Fibroblast of the conjunctiva (primary cell): ENCODE results near the gene EXOC7.

Experiments
- DNase-seq: peaks from one replicate; pipeline ENCODE4 v3.0.0-alpha.2; 2010; ENCODE audit warnings: low read depth

Gene EXOC7

DNA sequence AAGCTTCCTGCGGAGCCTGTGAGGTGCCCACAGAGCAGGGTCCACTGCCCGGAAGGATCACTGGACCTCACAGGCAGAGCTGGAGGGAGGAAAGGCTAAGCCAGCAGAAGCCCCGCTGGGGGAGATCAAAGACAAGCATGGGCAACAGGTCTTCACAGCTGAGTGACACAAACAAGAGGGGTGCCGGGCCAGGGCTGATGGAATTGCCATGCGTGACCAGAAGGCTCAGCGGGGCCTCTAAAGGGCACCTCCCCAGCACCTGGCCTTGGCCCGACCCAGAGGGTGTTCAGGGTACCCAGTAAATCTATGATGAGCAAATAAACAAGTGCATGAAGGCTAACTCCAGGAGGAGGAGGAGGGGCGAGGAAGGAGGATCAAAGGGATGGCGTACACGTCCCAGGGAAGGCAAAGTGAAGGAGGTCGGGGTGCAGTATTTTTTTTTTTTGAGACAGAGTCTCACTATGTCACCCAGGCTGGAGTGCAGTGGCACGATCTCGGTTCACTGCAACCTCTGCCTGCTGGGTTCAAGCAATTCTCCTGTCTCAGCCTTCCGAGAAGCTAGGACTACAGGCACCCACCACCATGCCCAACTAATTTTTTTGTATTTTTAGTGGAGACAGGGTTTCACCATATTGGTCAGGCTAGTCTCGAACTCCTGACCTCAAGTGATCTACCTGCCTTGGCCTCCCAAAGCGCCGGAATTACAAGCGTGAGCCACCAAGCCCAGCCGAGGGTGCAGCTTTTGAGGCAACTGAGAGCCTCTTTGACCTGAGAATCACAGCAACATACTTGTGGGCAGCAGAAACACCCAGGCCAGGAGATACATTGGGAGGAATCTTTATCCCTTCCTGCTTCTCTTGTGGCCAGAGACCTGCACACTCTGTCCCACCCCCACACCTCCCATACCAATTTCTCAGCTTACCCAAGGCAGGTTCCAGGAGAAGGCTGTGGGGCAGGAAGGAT lies 16.1 kb upstream of the EXOC7 start:
- DNase-seq = no peak

DNA sequence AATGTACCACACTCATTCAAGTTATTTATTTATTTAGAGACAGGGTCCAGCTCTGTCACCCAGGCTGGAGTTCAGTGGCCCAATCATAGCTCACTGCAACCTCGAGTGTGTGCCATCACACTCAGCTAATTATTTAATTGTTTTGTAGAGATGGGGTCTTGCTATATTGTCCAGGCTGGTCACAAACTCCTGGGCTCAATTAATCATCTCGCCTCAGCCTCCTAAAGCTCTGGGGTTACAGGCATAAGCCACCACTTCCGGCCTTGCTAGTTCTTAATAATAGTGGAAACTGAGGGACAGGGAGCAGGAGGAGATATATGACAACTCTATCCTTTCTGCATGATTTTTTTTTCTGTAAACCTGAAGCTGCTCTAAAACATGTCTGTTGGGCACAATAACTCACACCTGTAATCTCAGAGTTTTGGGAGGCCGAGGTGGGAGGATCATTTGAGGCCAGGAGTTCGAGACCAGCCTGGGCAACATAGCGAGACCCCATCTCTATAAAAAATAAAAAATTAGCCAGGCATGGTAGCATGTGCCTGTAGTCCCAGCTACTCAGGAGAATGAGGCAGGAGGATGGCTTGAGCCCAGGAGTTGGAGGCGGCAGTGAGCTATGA lies 11.7 kb upstream of the EXOC7 start:
- DNase-seq = no peak

DNA sequence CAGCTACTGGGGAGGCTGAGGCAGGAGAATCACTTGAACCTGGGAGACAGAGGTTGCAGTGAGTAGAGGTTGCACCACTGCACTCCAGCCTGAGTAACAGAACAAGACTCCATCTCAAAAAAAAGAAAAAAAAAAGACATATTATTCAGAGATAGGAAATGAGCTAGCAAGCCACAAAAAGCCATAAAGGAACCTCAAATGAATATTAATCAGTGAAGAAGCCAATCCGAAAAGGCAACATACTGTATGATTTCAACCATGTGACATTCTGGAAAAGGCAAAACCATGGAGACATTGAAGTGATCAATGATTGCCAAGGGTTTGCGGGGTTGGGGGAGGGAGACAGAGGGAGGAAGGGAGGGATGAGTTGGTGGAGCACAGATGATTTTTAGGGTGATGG lies 8.4 kb upstream of the EXOC7 start:
- DNase-seq = no peak

DNA sequence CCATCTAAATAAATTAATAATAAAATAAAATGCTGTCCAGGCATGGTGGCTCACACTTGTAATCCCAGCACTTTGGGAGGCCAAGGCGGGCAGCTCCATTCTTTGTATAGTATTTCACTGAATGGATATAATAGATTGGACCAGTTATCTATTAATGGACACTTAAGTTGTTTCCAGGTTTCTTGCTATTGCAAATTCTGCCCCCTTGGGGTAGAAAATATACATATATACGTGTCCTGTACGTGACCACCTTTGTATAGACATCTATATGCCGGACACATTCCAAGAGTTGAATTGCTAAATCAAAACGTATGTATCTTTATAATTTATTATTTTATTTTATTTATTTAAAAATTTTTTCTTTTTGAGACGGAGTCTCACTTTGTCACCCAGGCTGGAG lies 3.9 kb upstream of the EXOC7 start:
- no peak for DNase-seq

DNA sequence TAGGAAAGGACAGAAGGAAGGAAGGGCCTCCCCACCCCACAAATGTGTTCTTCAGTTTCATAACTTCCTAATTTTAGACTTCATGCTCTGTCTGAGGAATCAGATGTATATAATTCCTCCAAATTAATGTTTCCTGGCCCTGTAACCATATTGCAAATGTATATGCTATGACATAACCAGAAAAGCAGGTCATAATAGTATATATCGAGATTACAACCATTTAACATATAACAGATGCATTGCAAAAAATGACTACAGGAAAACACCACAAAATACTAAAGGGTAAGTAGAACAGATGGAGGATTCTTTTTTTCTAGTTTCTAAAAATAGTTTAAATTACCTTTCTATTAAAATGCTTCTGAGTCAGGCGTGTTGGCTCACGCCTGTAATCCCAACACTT lies 3.1 kb upstream of the EXOC7 start:
- DNase-seq = no peak

DNA sequence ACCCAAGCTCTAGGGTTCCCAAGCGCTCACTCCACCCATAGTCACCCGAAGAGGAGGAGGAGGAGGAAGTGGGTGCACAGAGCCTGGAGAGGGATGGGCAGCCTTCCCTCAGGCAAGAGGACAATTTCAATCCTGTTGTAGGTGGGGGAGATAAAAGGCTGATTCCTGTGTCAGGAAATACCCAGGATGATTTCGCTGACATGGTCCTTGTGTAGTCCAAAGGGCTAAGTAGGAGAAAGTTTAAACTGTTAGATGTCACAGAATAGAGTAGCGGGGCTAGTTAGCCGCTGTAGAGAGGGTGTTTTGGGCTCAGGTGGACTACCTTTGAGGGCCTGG lies 1.3 kb upstream of the EXOC7 start:
- DNase-seq = no peak

DNA sequence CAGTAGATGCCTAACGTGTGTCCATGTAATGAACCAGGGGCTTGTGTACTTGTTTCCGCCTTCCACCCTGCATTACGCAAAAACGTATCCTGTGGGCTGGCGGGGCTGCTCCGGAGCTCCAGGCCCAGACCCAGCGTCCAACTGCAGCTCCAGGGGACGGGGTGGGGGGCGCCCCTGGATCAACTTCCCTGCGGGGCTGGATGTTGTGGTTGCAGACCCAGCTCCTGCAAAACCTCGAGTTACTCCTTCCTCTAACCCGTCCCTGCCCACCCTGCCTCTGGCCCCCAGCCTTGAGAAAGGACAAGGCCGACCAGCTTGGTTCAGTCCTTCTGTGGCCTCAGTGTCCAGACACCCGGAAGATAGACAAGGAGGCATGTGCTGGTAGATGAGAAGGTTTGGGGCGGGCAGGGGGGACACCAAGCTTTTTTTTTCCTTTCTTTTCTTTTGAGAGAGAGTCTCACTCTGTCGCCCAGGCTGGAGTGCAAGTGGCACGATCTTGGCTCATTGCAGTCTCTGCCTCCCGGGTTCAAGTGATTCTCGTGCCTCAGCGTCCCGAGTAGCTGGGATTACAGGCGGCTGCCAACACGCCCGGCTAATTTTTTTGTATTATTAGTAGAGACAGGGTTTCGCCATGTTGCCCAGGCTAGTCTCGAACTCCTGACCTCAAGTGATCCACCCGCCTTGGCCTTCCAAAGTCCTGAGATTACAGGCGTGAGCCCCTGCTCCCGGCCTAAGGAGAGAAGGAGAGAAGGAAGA lies 731 bp upstream of the EXOC7 start:
- no peak for DNase-seq

DNA sequence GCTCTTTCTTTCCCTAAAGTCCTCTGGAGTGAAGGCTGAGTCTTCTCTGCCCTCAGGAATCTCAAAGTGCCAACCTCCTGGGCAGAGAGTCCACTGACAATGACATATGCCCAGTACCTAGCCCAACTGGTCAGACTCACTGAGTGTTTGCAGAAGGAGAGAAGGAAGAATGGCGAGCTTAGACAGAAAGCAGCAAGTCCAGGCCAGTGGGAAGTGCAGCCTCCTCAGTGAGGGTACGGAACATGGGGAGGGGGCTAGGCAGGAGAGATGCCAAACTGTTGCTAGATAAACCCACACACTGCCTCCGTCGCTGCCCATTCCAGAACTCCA lies 678 bp downstream of the EXOC7 start:
- no peak for DNase-seq

DNA sequence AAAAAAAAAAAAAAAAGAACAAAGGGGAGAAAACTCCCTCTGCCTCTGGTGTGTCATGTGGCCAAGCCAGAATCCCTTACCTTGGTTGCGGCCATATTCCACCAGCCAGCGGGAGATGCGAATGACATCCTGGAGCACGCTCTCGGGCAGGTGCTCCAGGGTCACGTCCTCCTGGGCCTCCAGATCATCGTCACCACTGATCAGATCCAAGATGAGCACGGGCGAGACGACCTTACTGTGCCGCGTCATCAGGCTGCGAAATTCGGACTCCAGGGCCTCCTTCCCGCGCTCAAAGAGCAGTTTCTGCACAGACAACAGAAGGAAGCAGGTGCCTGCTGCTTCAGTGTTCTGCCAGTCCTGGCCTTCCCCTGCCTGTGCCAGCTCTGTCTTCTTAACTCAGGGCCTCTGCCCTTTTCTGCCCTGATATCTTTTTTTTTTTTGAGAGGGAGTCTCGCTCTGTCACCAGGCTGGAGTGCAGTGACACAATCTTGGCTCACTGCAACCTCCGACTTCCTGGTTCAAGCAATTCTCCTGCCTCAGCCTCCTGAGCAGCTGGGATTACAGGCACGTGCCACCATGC lies 5.8 kb downstream of the EXOC7 start:
- DNase-seq = no peak

DNA sequence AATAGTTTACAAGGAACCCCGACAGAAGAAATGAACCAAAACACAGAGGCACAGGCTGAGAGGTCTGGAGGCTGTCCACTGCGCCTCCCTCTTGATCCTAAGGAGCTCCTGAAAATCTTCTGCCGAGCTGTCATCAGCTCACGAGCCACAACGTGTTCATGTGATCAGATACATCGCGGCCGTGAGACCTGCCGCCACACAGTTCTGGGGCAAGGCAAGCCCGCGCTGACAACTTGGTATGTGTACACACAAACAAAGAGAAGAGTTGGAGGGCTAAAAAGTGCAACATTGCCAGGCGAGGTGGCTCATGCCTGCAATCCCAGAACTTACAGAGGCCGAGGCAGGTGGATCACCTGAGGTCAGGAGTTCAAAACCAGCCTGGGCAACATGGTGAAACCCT lies 7.6 kb downstream of the EXOC7 start:
- DNase-seq = no peak

DNA sequence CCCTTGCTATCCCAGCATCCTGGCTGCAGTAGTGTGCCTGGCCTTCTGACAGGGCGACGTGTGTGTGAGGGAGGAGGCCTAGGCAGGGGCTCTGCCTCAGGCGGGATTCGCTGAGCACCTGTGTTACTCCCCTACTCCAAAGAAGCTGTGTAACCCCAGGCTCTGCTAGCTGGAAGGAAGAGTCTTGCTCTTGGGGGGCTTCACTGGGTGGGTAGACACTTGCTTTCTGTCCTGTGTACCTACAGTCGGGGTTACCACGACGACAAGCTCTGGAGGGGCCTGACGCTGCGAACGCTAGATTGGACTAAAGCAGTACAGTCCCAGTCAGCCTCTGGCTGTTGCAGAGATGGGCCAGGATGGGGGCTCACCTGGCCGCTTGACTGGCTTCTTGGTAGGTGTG lies 9.5 kb downstream of the EXOC7 start:
- DNase-seq = no peak

DNA sequence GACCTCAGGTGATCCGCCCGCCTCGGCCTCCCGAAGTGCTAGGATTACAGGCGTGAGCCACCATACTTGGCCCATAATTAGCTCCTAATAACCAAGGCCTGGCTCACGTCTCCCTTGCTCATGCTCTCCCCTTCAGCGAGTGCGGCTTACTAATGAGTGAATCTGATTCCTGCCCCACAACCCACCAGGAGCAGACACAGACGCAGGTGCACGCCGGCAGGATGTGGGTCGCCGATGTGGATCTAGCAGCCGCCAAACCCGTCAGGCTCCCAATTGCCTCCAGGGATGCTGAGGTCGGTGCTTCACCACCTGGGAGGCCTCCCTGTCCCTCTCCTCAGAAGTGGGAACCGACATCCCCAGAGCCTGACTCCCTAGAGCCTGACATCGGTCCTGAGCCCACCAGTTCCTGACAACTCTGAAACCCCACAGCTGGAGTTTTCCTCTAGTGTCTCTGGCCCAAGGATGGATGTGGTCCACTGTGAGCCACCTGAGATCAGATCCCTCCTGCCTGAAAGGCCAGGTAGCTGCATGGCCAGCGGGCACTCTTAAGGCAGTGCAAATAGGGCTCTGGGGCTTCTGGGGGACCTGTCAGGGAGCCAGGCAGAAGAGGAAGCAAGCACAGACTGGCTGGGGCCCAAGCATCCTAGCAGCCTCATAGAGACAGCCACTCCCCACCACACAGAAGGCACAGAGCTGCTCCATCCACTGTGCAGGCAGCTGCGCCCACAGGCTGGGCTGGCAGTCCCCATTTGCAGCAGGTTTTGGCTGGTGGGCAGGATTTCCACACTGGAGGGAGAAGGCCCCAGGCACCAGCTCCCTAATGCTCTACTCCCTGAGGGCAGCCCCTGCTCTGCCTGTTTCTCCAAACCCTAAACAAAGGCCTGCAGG lies 10.8 kb downstream of the EXOC7 start:
- DNase-seq = no peak

DNA sequence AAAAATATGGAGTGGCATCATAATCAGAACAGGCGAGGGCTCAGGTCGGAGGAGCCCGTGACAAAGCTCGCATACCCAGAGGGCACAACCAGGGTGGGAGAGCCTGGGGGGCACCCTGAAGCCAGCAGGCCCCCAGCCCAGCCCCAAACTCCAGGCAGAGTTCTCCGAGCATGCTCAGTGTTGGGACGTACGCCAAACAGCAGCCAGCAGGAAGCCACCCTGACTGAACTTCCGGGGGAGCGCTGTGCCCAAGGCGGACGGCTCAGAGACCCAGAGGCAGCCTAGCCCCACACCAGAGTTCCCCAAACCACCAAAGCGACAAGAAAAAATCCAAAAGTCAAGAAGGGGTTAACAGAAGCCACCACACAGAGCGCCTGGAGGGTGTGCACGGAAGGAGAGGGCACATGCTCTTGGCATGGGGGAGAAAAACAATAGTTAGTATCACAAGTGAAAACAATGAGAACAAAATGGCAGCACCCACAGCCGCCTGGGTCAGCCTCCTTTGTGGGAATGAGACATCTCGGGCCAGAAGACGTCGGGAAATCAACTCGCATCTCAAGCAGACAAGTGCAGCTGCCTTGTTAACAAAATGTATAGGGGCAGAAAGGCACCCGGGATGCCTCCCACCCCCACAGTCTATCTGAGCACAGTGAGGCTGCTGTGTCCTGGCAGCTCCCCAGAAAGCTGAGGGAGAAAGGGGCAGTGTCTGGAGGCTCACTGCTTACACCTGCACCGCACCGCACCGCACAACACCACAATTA lies 11.9 kb downstream of the EXOC7 start:
- DNase-seq = no peak

DNA sequence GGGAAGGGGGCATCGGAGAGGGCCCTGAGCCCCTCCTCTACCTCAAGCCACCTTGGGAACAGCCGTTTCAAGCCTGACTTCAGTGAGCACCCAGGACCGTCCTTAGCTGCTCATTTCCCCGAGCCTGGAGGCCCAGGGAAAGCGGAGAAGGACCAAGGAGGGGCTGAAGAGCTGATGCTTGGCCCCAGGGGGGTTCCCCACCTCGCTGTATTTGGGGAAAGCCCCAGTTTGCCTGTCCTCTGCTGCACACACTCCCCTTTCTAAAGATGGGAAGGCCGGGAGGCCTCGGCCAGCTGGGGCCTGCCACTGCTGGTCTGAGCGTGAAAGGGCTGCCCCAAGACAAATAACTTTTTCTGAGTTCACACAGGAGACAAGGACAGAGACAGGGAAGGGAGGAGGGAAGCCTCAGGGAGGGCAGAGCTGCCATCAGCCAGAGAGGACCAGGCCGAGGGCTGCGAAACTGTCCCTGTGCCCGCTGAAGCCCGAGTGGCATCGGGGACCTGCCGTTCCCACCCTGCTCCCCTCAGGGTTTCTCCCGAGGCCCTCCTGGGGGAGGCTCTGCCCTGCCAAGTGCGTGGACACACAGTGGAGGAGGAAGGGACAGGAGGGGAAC lies 13.0 kb downstream of the EXOC7 start:
- no peak for DNase-seq

DNA sequence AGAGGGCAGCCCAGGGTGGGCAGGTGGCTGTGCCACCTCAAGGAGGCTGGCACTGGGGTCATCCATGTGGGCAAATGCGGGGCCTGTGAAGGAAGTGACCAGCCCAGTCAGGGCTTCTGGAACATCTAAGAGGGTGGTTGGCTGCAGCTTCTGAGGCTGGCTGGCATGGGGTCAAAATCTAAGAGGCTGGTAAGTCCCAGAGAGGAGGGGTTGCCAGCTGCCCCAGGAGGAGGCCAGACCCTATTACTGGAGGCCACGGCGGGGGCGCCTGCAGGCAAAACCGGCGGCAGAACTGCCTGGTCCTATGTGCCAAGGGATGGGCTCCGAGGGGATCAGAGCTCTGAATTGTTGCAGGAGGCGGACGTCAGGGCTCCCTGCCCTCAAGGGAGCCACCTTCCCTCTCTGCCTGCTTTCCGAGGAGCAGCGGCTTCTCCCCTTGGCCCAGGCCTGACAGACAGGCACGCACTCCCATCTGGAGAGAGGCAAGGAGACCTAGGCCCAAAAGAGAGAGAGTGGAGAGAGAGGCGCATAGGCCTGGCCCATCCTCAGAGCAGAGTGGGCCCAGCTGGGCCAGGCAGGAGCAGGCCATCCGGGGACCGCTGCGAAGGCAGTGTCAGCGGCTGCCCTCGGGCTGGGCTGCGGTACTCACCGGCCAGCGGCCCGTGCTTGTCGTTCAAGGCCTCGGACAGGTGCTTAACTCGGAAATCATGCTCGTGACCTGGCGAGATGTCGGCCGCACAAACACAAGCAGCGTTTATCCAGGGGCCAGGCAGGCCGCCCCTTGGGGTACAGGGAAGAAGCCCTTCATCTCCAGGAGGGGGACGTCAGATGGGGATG lies 13.7 kb downstream of the EXOC7 start:
- DNase-seq = no peak

DNA sequence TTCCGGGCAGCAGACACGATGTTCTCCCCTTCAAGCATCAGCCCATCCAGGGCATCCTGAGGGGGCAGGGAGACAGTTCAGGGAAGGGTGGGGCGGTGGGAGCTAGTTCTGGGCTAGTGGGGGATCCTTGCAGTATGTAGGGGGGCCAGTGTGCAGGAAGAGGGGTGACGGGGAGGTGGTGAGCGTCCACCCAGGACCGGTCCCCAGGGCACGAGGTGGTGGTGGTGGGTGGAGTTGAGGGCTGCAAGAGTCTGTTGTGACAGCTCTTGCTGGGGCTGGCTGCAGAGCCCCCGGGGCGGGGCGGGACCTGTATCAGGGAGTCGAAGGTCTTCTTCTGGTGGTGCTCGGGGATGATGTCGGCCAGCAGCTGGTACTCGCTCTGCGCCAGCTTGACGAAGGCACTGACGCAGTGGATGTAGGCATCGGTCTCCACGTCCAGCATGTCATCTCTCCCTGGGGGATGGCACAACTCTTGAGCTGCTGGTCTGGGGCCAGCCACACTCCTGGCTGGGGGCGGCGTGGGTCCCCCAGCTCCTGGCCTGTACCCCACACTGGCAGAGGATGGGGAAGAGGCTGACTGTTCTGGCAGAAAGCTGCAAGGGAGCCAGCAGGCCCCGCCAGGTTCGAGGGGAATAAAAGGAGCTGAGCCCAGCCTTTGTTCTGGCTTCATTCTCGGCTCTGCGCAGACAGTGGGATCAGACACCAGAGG lies 14.6 kb downstream of the EXOC7 start:
- DNase-seq = no peak

DNA sequence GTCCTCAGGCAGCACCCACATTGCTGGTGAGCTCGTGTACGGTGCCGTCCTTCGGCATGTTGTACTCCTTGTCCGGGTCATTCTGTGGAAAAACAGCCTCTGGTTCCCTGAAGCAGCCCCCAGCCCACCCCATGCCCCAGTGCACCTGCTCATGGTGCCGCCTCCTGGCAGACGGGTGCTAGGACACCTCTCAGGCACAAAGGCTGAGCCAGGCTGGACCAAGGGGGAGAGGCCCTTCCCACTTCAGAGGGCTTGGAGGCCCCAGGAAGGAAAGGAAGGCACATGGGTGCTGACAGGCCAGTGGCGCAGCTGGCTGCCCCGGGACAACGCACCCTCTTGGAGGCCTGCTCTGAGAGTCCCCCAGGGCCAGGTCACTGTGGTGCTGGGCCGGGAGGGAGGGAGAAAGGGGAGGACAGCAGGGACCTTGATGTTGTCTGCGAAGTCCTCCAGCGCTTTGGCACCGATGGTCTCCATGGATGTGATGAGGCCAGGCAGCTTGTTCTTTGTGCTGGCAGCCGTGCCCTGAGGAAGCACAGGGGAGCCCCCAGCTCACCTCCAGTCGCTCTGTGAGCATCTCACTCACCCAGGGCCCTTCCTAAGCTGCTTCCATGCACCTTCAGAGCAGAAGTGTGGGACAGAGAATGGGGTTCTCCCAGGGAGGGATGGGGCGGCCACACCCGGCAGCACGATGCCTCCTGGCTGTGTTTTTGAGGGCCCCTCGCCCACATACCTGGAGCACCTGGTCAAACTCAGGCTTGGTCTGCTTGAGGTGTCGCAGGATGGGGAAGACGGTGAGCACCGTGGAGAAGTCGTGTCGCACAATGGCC lies 15.3 kb downstream of the EXOC7 start:
- DNase-seq = no peak

DNA sequence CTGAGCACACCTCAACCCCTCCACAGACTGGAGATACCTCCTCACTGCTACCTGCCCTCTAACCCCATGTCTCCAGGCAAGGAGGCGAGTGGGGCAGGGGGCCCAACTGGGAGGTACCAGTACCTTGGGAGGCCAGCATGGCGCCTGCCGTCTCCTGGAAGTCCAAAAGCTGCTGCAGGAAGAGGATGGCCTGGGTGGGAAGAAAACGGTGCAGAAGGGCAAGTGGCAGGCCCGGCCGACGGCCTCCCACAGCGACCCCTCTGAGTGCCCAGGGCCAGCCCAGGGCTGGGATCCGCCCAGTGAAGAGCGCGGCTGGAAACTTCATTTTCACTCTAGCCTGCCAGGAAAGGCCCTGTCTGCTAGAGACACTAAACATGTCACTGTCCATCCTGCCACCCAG lies 16.1 kb downstream of the EXOC7 start:
- no peak for DNase-seq
